ENCODE measurements around the gene SLC38A9.
"Not testable (repeated sequence)": the region's sequence is repeated elsewhere in the genome, so short reads cannot be mapped to it uniquely, and the experiment has no call there.

The SLC38A9 gene

GRCh38 chr5:55711507-55712022 lies 559 bp downstream of the SLC38A9 start:
- Histone ChIP-seq H3K9me3 (ENCODE audit: control insufficient read depth in 1 of 2, low read length in 2 of 2) (no peaks in the 10 kb centered on the region), H3K27me3 (ENCODE audit: control insufficient read depth in 1 of 2, insufficient read depth in 2 of 2, low read length in 2 of 2) (no peaks in the 10 kb centered on the region), H3K9ac (ENCODE audit: low read depth in 1 of 2, low read length in 2 of 2) (peak overlapping the region; percentile 74 to 85), H3K27ac (ENCODE audit: low read depth, low read length) (no peak overlapping the region), H3K4me1 (ENCODE audit: control insufficient read depth in 1 of 2, insufficient read depth in 2 of 2, low read length in 2 of 2) (peaks cover 4 to 13% of the 10 kb centered on the region in 2 donors), H3K4me3 (ENCODE audit: low read depth in 1 of 2, low read length in 2 of 2) (peak overlapping the region; percentile 83 to 99), H3K36me3 (ENCODE audit: control insufficient read depth in 1 of 2, insufficient read depth in 2 of 2, low read length in 2 of 2) (peaks cover 5 to 8% of the 10 kb centered on the region in 2 donors)

- H3K4me1 ChIP-seq (ENCODE audit: control insufficient read depth in 1 of 2, insufficient read depth in 2 of 2, low read length in 2 of 2), result peaks cover 4 to 13% of the 10 kb centered on the region in 2 donors
- no peak overlapping the region for H3K9ac ChIP-seq (ENCODE audit: low read depth in 1 of 2, low read length in 2 of 2)
- no peaks in the 10 kb centered on the region for H3K9me3 ChIP-seq (ENCODE audit: control insufficient read depth in 1 of 2, low read length in 2 of 2)
- no peak overlapping the region for H3K4me3 ChIP-seq (ENCODE audit: low read depth in 1 of 2, low read length in 2 of 2)
- H3K27ac ChIP-seq (ENCODE audit: low read depth, low read length), result no peak overlapping the region
- peaks cover 5 to 8% of the 10 kb centered on the region in 2 donors for H3K36me3 ChIP-seq (ENCODE audit: control insufficient read depth in 1 of 2, insufficient read depth in 2 of 2, low read length in 2 of 2)
- H3K27me3 ChIP-seq (ENCODE audit: control insufficient read depth in 1 of 2, insufficient read depth in 2 of 2, low read length in 2 of 2), result no peaks in the 10 kb centered on the region
Measured at GRCh38 chr5:55708732-55709131, 3.4 kb downstream of the SLC38A9 start.

DNA sequence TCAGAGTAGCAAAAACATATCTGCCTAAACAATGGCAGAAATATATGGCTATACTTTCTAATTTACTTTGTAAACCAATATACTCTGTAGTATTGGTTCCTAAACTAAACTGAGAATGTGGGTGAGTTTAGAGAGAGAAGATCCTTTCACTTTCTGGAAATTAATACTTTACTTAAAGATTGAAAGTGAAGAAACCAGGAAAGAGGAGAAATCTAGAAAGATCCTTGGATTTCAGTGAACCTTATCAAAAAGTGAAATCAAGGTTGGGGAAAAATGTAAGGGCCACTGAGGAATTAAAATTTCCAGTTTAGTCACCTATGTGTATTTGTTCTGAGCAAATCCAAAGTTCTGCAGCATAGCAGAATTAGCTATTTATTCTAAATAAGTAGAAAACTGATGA lies 5.9 kb downstream of the SLC38A9 start:
- Histone ChIP-seq H3K4me1 (ENCODE audit: control insufficient read depth in 1 of 2, insufficient read depth in 2 of 2, low read length in 2 of 2) (peaks cover 1 to 2% of the 10 kb centered on the region in 2 donors), H3K27me3 (ENCODE audit: control insufficient read depth in 1 of 2, insufficient read depth in 2 of 2, low read length in 2 of 2) (no peaks in the 10 kb centered on the region), H3K9me3 (ENCODE audit: control insufficient read depth in 1 of 2, low read length in 2 of 2) (no peaks in the 10 kb centered on the region), H3K27ac (ENCODE audit: low read depth, low read length) (no peak overlapping the region), H3K9ac (ENCODE audit: low read depth in 1 of 2, low read length in 2 of 2) (no peak overlapping the region), H3K4me3 (ENCODE audit: low read depth in 1 of 2, low read length in 2 of 2) (no peak overlapping the region), H3K36me3 (ENCODE audit: control insufficient read depth in 1 of 2, insufficient read depth in 2 of 2, low read length in 2 of 2) (peaks cover 5 to 8% of the 10 kb centered on the region in 2 donors)

DNA sequence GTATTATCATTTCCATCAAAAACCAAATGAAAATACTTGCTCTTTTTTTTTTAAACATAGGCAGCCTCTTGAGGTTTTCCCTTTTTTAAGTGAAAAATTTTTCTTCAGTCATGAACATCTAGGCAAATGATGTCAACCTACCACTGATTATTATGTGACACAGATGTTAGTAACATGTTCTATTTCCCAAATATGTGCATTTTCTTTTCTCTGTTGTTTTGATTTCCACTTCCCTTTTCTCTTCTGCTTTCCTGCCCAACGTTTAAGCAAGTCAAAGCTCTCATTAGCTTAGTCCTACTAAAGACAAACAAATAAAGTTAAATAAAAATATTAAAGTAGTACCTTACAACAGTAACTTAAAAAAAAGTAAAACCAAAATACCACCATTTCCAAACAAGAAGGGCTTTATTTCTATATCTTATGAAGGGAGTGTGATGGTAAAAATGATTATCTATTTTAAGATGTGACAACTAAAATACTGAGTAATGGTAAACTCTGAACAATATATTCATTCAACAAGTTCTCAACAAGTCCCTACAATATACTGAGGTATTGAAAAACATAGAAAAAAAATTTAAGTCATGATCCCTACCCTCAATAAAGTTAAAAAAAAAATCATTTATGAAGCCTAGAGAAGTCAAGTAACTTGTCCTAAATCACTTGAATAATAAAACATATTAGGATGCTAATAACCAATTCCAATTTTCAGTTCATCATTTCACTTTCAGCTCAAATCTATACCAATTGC lies 9.4 kb downstream of the SLC38A9 start:
- Histone ChIP-seq H3K9me3 (ENCODE audit: control insufficient read depth in 1 of 2, low read length in 2 of 2) (no peaks in the 10 kb centered on the region), H3K4me1 (ENCODE audit: control insufficient read depth in 1 of 2, insufficient read depth in 2 of 2, low read length in 2 of 2) (no peaks in the 10 kb centered on the region), H3K27me3 (ENCODE audit: control insufficient read depth in 1 of 2, insufficient read depth in 2 of 2, low read length in 2 of 2) (no peaks in the 10 kb centered on the region), H3K27ac (ENCODE audit: low read depth, low read length) (no peak overlapping the region), H3K4me3 (ENCODE audit: low read depth in 1 of 2, low read length in 2 of 2) (no peak overlapping the region), H3K36me3 (ENCODE audit: control insufficient read depth in 1 of 2, insufficient read depth in 2 of 2, low read length in 2 of 2) (peaks cover 0 to 4% of the 10 kb centered on the region in 2 donors), H3K9ac (ENCODE audit: low read depth in 1 of 2, low read length in 2 of 2) (no peak overlapping the region)

DNA sequence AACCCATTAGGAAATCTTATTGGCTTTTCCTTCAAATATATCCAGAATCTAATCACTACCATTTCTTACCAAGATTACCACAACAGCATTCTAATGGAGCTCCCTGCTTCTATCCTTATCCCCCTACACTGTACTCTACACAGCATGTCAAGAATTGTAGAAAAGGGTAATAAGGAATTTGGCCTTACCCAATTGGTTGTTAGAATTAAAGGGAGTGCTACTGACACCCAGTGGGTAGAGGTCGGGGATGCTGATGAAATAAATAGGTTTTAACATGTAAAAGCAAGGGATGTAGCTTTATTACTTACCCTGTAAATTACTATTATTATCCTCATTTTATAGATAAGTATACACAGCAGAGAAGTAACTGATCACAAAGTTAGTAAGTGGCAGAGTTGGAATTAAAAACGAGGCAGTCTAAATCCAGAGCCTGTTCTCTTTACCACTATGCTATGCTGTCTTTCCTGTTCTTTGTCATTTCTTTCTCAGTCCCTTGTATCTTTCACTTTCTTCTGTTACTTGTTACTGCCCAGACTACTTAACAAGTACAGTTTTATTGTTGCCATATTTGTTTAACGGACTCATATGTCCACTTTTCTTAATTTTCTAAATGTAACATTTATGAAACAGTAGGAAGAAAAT lies 10.5 kb downstream of the SLC38A9 start:
- no peaks in the 10 kb centered on the region for H3K4me1 ChIP-seq (ENCODE audit: control insufficient read depth in 1 of 2, insufficient read depth in 2 of 2, low read length in 2 of 2)
- no peaks in the 10 kb centered on the region for H3K36me3 ChIP-seq (ENCODE audit: control insufficient read depth in 1 of 2, insufficient read depth in 2 of 2, low read length in 2 of 2)
- H3K9me3 ChIP-seq (ENCODE audit: control insufficient read depth in 1 of 2, low read length in 2 of 2), result no peaks in the 10 kb centered on the region

GRCh38 chr5:55700745-55701144 lies 11.4 kb downstream of the SLC38A9 start:
- H3K27me3 ChIP-seq (ENCODE audit: control insufficient read depth in 1 of 2, insufficient read depth in 2 of 2, low read length in 2 of 2), result no peaks in the 10 kb centered on the region
- H3K4me1 ChIP-seq (ENCODE audit: control insufficient read depth in 1 of 2, insufficient read depth in 2 of 2, low read length in 2 of 2), result no peaks in the 10 kb centered on the region
- no peak overlapping the region for H3K4me3 ChIP-seq (ENCODE audit: low read depth in 1 of 2, low read length in 2 of 2)
- H3K9ac ChIP-seq (ENCODE audit: low read depth in 1 of 2, low read length in 2 of 2), result no peak overlapping the region
- no peaks in the 10 kb centered on the region for H3K9me3 ChIP-seq (ENCODE audit: control insufficient read depth in 1 of 2, low read length in 2 of 2)
- no peaks in the 10 kb centered on the region for H3K36me3 ChIP-seq (ENCODE audit: control insufficient read depth in 1 of 2, insufficient read depth in 2 of 2, low read length in 2 of 2)
- no peak overlapping the region for H3K27ac ChIP-seq (ENCODE audit: low read depth, low read length)

More for the DNA sequence above, 10.5 kb downstream of the SLC38A9 start:
- Histone ChIP-seq H3K4me3 (ENCODE audit: low read depth in 1 of 2, low read length in 2 of 2) (no peak overlapping the region), H3K9ac (ENCODE audit: low read depth in 1 of 2, low read length in 2 of 2) (no peak overlapping the region), H3K27me3 (ENCODE audit: control insufficient read depth in 1 of 2, insufficient read depth in 2 of 2, low read length in 2 of 2) (no peaks in the 10 kb centered on the region), H3K27ac (ENCODE audit: low read depth, low read length) (no peak overlapping the region)

DNA sequence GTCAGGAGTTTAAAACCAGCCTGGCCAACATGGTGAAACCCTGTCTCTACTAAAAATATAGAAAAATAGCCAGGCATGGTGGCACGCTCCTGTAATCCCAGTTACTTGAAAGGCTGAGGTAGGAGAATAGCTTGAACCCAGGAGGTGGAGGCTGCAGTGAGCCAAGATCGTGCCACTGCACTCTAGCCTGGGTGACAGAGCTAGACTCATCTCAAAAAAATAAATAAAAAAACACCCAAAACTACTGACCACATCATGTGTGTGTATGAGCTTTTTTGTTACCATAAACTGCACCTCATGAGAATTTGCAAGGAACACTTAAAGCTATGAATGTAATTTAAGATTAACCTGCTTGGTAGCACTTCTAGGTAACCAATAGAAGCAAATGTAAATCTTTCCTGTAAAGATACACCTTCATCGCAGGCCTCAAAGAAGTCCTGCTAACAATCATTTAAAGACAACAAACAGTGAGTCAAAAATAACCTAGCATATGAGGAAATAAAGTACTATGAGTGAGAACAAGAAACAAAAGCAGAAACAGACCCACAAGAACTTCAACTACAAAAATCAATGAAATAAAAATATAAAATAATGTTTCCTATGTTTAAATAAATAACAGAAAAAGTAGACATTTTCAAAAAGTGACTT lies 13.0 kb downstream of the SLC38A9 start:
- no peaks in the 10 kb centered on the region for H3K9me3 ChIP-seq (ENCODE audit: control insufficient read depth in 1 of 2, low read length in 2 of 2)
- no peaks in the 10 kb centered on the region for H3K4me1 ChIP-seq (ENCODE audit: control insufficient read depth in 1 of 2, insufficient read depth in 2 of 2, low read length in 2 of 2)
- no peaks in the 10 kb centered on the region for H3K36me3 ChIP-seq (ENCODE audit: control insufficient read depth in 1 of 2, insufficient read depth in 2 of 2, low read length in 2 of 2)
- H3K4me3 ChIP-seq (ENCODE audit: low read depth in 1 of 2, low read length in 2 of 2), result no peak overlapping the region
- H3K9ac ChIP-seq (ENCODE audit: low read depth in 1 of 2, low read length in 2 of 2), result no peak overlapping the region
- no peak overlapping the region for H3K27ac ChIP-seq (ENCODE audit: low read depth, low read length)
- H3K27me3 ChIP-seq (ENCODE audit: control insufficient read depth in 1 of 2, insufficient read depth in 2 of 2, low read length in 2 of 2), result no peaks in the 10 kb centered on the region

GRCh38 chr5:55696704-55697103 lies 15.4 kb downstream of the SLC38A9 start:
- not testable (repeated sequence) for H3K27me3 ChIP-seq (ENCODE audit: control insufficient read depth in 1 of 2, insufficient read depth in 2 of 2, low read length in 2 of 2); H3K27ac ChIP-seq (ENCODE audit: low read depth, low read length); H3K9me3 ChIP-seq (ENCODE audit: control insufficient read depth in 1 of 2, low read length in 2 of 2); H3K9ac ChIP-seq (ENCODE audit: low read depth in 1 of 2, low read length in 2 of 2); H3K36me3 ChIP-seq (ENCODE audit: control insufficient read depth in 1 of 2, insufficient read depth in 2 of 2, low read length in 2 of 2); H3K4me3 ChIP-seq (ENCODE audit: low read depth in 1 of 2, low read length in 2 of 2); H3K4me1 ChIP-seq (ENCODE audit: control insufficient read depth in 1 of 2, insufficient read depth in 2 of 2, low read length in 2 of 2)

GRCh38 chr5:55694152-55694830 lies 17.8 kb downstream of the SLC38A9 start:
- no peaks in the 10 kb centered on the region for H3K27me3 ChIP-seq (ENCODE audit: control insufficient read depth in 1 of 2, insufficient read depth in 2 of 2, low read length in 2 of 2)
- no peaks in the 10 kb centered on the region for H3K9me3 ChIP-seq (ENCODE audit: control insufficient read depth in 1 of 2, low read length in 2 of 2)
- no peak overlapping the region for H3K4me3 ChIP-seq (ENCODE audit: low read depth in 1 of 2, low read length in 2 of 2)

More at GRCh38 chr5:55694152-55694830, 17.8 kb downstream of the SLC38A9 start:
- H3K9ac ChIP-seq (ENCODE audit: low read depth in 1 of 2, low read length in 2 of 2), result no peak overlapping the region
- H3K36me3 ChIP-seq (ENCODE audit: control insufficient read depth in 1 of 2, insufficient read depth in 2 of 2, low read length in 2 of 2), result no peaks in the 10 kb centered on the region
- H3K4me1 ChIP-seq (ENCODE audit: control insufficient read depth in 1 of 2, insufficient read depth in 2 of 2, low read length in 2 of 2), result peaks cover 6 to 21% of the 10 kb centered on the region in 2 donors
- H3K27ac ChIP-seq (ENCODE audit: low read depth, low read length), result no peak overlapping the region
